ENCODE measurements around the gene CERT1. TPM values are rescaled to one million over a fixed set of nuclear protein-coding genes. Genes with fewer than 3 reads are reported as not detected.

The CERT1 gene
- total RNA-seq, 1 donor from 2014 or later, result 36.2 TPM

- Mint-ChIP-seq H3K9me3 (ENCODE audit: low read depth) (peaks cover 17% of the 10 kb centered on the region), H3K27ac (ENCODE audit: unreplicated experiment) (no peak overlapping the region), H3K27me3 (ENCODE audit: low read depth) (no peaks in the 10 kb centered on the region), H3K4me3 (ENCODE audit: unreplicated experiment) (no peak overlapping the region), H3K36me3 (ENCODE audit: low read depth) (peaks cover 14% of the 10 kb centered on the region), H3K4me1 (ENCODE audit: low read depth) (peaks cover 16% of the 10 kb centered on the region)
- DNase-seq (ENCODE audit: low spot score), result no peak
- TF ChIP-seq CTCF (IDR thresholded peaks at IDR 0.05), result no peak
These were observed 12.6 kb upstream of the CERT1 start for GRCh38 chr5:75524071-75524470.

GRCh38 chr5:75523275-75523674 lies 11.8 kb upstream of the CERT1 start:
- no peaks in the 10 kb centered on the region for H3K27me3 Mint-ChIP-seq (ENCODE audit: low read depth)
- TF ChIP-seq CTCF (IDR thresholded peaks at IDR 0.05), result no peak
- H3K27ac Mint-ChIP-seq (ENCODE audit: unreplicated experiment), result no peak overlapping the region
- no peak for DNase-seq (ENCODE audit: low spot score)
- peaks cover 14% of the 10 kb centered on the region for H3K36me3 Mint-ChIP-seq (ENCODE audit: low read depth)
- peaks cover 20% of the 10 kb centered on the region for H3K4me1 Mint-ChIP-seq (ENCODE audit: low read depth)
- no peak overlapping the region for H3K4me3 Mint-ChIP-seq (ENCODE audit: unreplicated experiment)
- peaks cover 19% of the 10 kb centered on the region for H3K9me3 Mint-ChIP-seq (ENCODE audit: low read depth)

DNA sequence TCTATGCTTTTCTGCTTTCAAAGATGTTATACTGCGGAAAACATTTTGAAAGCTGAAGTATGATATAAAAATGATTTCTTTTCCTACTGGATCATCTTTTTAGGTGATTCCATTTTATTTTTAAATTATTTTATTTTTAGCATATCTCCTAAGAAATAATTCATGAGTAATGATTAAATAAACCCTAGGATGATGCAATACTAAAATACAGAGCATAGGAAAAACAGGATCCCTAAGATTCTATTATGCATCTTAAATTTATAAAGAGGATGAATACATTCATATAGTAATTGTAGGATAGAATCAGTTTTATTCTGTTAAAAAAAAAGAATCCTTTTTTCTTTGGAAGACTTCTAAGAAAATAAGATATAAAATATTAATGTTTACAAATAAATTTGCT lies 11.1 kb upstream of the CERT1 start:
- Mint-ChIP-seq H3K27me3 (ENCODE audit: low read depth) (no peaks in the 10 kb centered on the region), H3K9me3 (ENCODE audit: low read depth) (peaks cover 23% of the 10 kb centered on the region), H3K27ac (ENCODE audit: unreplicated experiment) (peak overlapping the region; percentile 73), H3K4me1 (ENCODE audit: low read depth) (peaks cover 26% of the 10 kb centered on the region), H3K36me3 (ENCODE audit: low read depth) (peaks cover 14% of the 10 kb centered on the region), H3K4me3 (ENCODE audit: unreplicated experiment) (no peak overlapping the region)
- no peak for DNase-seq (ENCODE audit: low spot score)
- TF ChIP-seq CTCF (IDR thresholded peaks at IDR 0.05), result no peak

DNA sequence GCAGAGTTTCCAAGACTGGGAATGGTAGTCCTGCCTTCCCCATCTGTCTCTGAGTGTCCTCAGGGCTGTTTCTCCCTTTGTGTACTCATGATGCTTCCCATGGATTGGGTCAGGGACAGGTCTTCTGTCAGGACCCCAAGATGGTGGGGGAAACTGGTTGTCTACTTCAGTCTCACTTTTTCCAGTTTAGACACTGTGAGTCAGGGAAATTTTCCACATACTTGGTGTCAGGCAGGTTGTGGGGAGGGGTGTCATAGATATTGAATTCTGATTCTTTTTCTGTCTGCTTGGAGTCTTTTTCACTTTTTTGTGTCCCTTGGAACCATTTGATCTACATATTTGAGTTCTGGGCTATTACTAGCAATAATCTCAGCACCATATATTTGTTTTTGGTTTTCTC lies 10.6 kb upstream of the CERT1 start:
- TF ChIP-seq CTCF (IDR thresholded peaks at IDR 0.05), result no peak
- H3K4me3 Mint-ChIP-seq (ENCODE audit: unreplicated experiment), result no peak overlapping the region
- peaks cover 23% of the 10 kb centered on the region for H3K9me3 Mint-ChIP-seq (ENCODE audit: low read depth)
- no peak for DNase-seq (ENCODE audit: low spot score)
- H3K36me3 Mint-ChIP-seq (ENCODE audit: low read depth), result peaks cover 14% of the 10 kb centered on the region
- H3K27me3 Mint-ChIP-seq (ENCODE audit: low read depth), result no peaks in the 10 kb centered on the region
- H3K27ac Mint-ChIP-seq (ENCODE audit: unreplicated experiment), result peak overlapping the region; percentile 73
- H3K4me1 Mint-ChIP-seq (ENCODE audit: low read depth), result peaks cover 29% of the 10 kb centered on the region

DNA sequence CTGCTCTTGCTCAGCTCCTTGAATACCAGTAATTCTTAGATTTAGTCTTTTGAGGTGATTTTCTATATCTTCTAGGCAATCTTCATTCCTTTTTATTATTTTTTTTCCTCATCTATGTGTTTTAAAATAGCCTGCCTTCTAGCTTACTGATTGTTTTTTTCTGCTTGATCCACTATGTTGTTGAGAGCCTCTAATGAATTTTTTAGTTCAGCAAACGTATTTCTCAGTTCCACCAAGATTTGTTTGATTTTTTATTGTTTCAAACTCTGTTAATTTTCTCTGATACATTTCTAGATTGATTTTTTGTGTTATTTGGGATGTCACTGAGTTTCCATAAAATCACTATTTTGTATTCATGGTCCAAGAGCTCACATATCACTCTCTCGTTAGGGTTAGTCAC lies 9.8 kb upstream of the CERT1 start:
- H3K36me3 Mint-ChIP-seq (ENCODE audit: low read depth), result peaks cover 14% of the 10 kb centered on the region
- peaks cover 23% of the 10 kb centered on the region for H3K9me3 Mint-ChIP-seq (ENCODE audit: low read depth)
- peaks cover 34% of the 10 kb centered on the region for H3K4me1 Mint-ChIP-seq (ENCODE audit: low read depth)
- H3K27ac Mint-ChIP-seq (ENCODE audit: unreplicated experiment), result no peak overlapping the region
- no peak for DNase-seq (ENCODE audit: low spot score)
- H3K27me3 Mint-ChIP-seq (ENCODE audit: low read depth), result no peaks in the 10 kb centered on the region
- H3K4me3 Mint-ChIP-seq (ENCODE audit: unreplicated experiment), result no peak overlapping the region
- no peak for TF ChIP-seq CTCF (IDR thresholded peaks at IDR 0.05)

Data from chondrocyte (in vitro differentiated cells).